ENCODE data around the gene GYS1.

GRCh38 chr19:48921721-48922500, 71.2 kb downstream of the GYS1 start:
- TF ChIP-seq CTCF (IDR thresholded peaks at IDR 0.05) = no peak
- no peak for TF ChIP-seq POLR2A (IDR thresholded peaks at IDR 0.05)

Data from tibial nerve (tissue), 3 donors.